ENCODE measurements around the gene HOXB3.

HOXB3 gene

GRCh38 chr17:48605409-48605919, 15.4 kb upstream of the HOXB3 start:
- TF ChIP-seq CTCF (IDR thresholded peaks at IDR 0.05; ENCODE audit: insufficient read depth, low read length, missing control alignments): no peak
- peak overlapping the region; percentile 33; the same call in 1 of the 2 replicates for H3K4me3 ChIP-seq (ENCODE audit: low read depth, low read length)
- DNase-seq (ENCODE audit: low read depth, low spot score): no peak
- ChIA-PET POLR2A (no interaction called here), CTCF (interaction anchor here (0.7 to 4.5 kb wide), 7 partner anchors 7 to 299 kb away, joined by 3 to 23 read pairs (median 3); no protein-coding TSS in a partner anchor)

GRCh38 chr17:48604770-48605329, 14.8 kb upstream of the HOXB3 start, which contains the start of gene HOXB6:
HOXB6 (minus strand) TSS chr17:48604986; CDS start chr17:48598150, 6,836 bp downstream.
- H3K4me3 ChIP-seq (ENCODE audit: low read depth, low read length): peak within 1 kb of the TSS; percentile 68
- DNase-seq (ENCODE audit: low read depth, low spot score): no peak
- ChIA-PET CTCF (interaction anchor here (0.6 to 1.9 kb wide), 9 partner anchors 13 to 413 kb away, joined by 3 to 5 read pairs (median 3); no protein-coding TSS in a partner anchor), POLR2A (interaction anchor here (0.7 to 1.2 kb wide), 2 partner anchors 8 to 123 kb away, joined by 3 to 4 read pairs; no protein-coding TSS in a partner anchor)
- no peak for TF ChIP-seq CTCF (IDR thresholded peaks at IDR 0.05; ENCODE audit: insufficient read depth, low read length, missing control alignments)

- CTCF ChIA-PET: interaction anchor here (0.9 to 1.2 kb wide), 3 partner anchors 14 to 276 kb away, joined by 3 to 4 read pairs (median 3); no protein-coding TSS in a partner anchor
- H3K4me3 ChIP-seq (ENCODE audit: low read depth, low read length): peak overlapping the region; percentile 68
- POLR2A ChIA-PET: interaction anchor here (0.7 to 1.2 kb wide), 2 partner anchors 9 to 122 kb away, joined by 3 to 4 read pairs; no protein-coding TSS in a partner anchor
- DNase-seq (ENCODE audit: low read depth, low spot score): no peak
- no peak for TF ChIP-seq CTCF (IDR thresholded peaks at IDR 0.05; ENCODE audit: insufficient read depth, low read length, missing control alignments)
Measured at GRCh38 chr17:48603959-48604769, 14.1 kb upstream of the HOXB3 start.

DNA sequence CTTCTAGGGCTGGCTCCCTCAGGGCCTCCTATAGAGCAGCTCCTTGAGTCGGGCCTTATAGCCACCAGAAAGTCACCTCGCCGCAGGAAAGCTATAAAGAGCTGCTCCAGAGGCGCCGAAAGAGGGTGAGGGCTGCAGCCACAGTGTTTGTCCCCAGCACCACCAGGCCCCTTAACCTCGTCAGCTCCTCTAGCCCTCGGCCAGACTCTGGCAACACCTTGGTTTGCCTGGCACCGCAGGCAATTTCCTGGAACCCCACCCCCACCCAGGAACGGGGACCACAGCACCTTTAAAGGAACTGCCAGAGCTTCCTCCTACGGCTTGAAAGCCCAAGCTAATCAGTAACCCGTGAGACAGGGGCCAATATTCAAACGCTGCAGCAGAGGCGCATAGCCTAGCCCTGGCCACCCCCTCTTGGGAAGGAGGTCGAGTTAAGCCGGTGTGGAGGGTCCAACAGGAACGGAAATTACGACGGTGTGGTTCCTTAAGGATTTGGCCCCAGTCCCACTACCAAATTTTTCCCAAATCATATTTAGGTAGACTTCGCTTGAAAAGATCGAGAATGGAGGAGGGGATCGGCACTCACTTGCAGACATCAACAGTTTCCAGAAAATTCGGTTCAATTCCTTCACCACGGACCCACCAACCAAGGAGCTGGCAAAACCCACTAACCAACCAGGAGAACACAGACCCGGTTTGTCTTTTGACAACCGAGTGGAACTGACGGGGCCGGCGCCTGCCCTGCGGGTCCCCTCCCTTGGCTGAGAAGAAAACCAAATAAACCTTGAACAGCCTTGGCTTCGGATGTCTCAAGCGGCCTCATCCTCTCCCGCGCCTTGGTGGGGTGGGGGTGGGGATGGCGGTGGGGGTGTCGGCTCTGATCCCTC, 11.7 kb upstream of the HOXB3 start:
- ChIA-PET CTCF (interaction anchor here (0.6 to 2.3 kb wide), 10 partner anchors 8 to 268 kb away, joined by 3 to 14 read pairs (median 4); no protein-coding TSS in a partner anchor), POLR2A (no interaction called here)
- TF ChIP-seq CTCF (IDR thresholded peaks at IDR 0.05; ENCODE audit: insufficient read depth, low read length, missing control alignments): no peak
- no peak for DNase-seq (ENCODE audit: low read depth, low spot score)
- H3K4me3 ChIP-seq (ENCODE audit: low read depth, low read length): peak overlapping the region; percentile 68

- DNase-seq (ENCODE audit: low read depth, low spot score): no peak
- no peak for TF ChIP-seq CTCF (IDR thresholded peaks at IDR 0.05; ENCODE audit: insufficient read depth, low read length, missing control alignments)
- peak overlapping the region; percentile 68 for H3K4me3 ChIP-seq (ENCODE audit: low read depth, low read length)
- POLR2A ChIA-PET: interaction anchor here (0.6 kb wide), 1 partner anchor 38 kb away, joined by 3 read pairs; no protein-coding TSS in a partner anchor
- CTCF ChIA-PET: interaction anchor here (0.7 to 2.3 kb wide), 7 partner anchors 8 to 267 kb away, joined by 3 to 14 read pairs (median 4); no protein-coding TSS in a partner anchor
Measured at GRCh38 chr17:48601207-48601538, 11.1 kb upstream of the HOXB3 start.
